Thyroid gland (tissue), 4 donors: Measurements from ENCODE around the gene LYRM7.

Experiments
- POLR2A ChIP-seq, 2 donors: fragments of 450-650 bp; IDR thresholded peaks; one replicate each; pipeline ENCODE4 v1.6.1; 2017; ENCODE audit warnings: antibody characterized with exemption in 2 of 2, mild to moderate bottlenecking in 2 of 2, moderate library complexity in 1 of 2
- TF ChIP-seq, protein P1 (sequence below), 6 experiments: fragments of 200-600 bp in 3 of 6; fragments of 450-650 bp in 3 of 6; sonication (generic) in 3 of 6; IDR thresholded peaks; one replicate each; pipeline ENCODE4 v1.5.1; 2016 to 2019; ENCODE audit warnings: antibody characterized with exemption in 6 of 6, mild to moderate bottlenecking in 2 of 6, inconsistent platforms in 1 of 6, moderate library complexity in 1 of 6

DNA sequence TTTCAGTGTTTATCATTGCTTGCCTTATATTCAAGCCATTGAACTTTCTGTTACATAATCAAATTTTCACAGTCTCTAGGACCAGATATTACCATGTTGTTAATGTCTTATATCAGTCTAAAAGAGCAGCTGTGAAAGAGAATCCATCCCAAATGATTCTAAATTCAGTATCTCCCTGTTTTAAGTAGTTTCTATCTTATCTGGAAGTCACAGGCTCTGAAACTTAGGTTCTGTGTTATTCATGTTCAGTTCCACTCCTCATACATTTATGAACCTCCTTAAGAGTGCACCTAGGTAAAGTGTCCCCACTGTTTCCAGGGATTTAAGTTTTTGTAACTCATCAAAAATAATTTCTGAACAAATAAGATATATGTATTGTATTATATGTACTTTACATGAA is 9.7 kb downstream of the LYRM7 start:
- TF ChIP-seq, protein P1, sequence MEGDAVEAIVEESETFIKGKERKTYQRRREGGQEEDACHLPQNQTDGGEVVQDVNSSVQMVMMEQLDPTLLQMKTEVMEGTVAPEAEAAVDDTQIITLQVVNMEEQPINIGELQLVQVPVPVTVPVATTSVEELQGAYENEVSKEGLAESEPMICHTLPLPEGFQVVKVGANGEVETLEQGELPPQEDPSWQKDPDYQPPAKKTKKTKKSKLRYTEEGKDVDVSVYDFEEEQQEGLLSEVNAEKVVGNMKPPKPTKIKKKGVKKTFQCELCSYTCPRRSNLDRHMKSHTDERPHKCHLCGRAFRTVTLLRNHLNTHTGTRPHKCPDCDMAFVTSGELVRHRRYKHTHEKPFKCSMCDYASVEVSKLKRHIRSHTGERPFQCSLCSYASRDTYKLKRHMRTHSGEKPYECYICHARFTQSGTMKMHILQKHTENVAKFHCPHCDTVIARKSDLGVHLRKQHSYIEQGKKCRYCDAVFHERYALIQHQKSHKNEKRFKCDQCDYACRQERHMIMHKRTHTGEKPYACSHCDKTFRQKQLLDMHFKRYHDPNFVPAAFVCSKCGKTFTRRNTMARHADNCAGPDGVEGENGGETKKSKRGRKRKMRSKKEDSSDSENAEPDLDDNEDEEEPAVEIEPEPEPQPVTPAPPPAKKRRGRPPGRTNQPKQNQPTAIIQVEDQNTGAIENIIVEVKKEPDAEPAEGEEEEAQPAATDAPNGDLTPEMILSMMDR (IDR thresholded peaks at IDR 0.05) = no peak
- TF ChIP-seq POLR2A (IDR thresholded peaks at IDR 0.05) = no peak
